Measurements from ENCODE around the gene AKAP13. TPM values are rescaled to one million over a fixed set of nuclear protein-coding genes. Genes with fewer than 3 reads are reported as not detected.
"Not testable (repeated sequence)": the region's sequence is repeated elsewhere in the genome, so short reads cannot be mapped to it uniquely, and the experiment has no call there.

The AKAP13 gene
- total RNA-seq, 1 experiment from 2014 or later, result 75.3 TPM

GRCh38 chr15:85785887-85786780 lies 405.7 kb downstream of the AKAP13 start:
- H3K9me3 ChIP-seq (replicated peaks), result no peaks in the 10 kb centered on the region
- H3K36me3 ChIP-seq, result no peaks in the 10 kb centered on the region
- no peak overlapping the region for H3K4me3 ChIP-seq
- DNase-seq, result no peak
- H3K27me3 ChIP-seq, result no peaks in the 10 kb centered on the region
- H3K27ac ChIP-seq, result no peak overlapping the region
- H3K4me1 ChIP-seq, result peaks cover 18% of the 10 kb centered on the region

GRCh38 chr15:85786781-85787114 lies 406.3 kb downstream of the AKAP13 start:
- DNase-seq, result no peak
- H3K4me1 ChIP-seq, result peaks cover 18% of the 10 kb centered on the region
- no peak overlapping the region for H3K27ac ChIP-seq
- no peaks in the 10 kb centered on the region for H3K36me3 ChIP-seq
- no peak overlapping the region for H3K4me3 ChIP-seq
- no peaks in the 10 kb centered on the region for H3K9me3 ChIP-seq (replicated peaks)
- H3K27me3 ChIP-seq, result no peaks in the 10 kb centered on the region

GRCh38 chr15:85788771-85789495 lies 408.5 kb downstream of the AKAP13 start:
- no peak for DNase-seq
- H3K9me3 ChIP-seq (replicated peaks), result no peaks in the 10 kb centered on the region
- no peak overlapping the region for H3K4me3 ChIP-seq
- H3K4me1 ChIP-seq, result peaks cover 18% of the 10 kb centered on the region
- H3K27ac ChIP-seq, result no peak overlapping the region
- H3K36me3 ChIP-seq, result no peaks in the 10 kb centered on the region
- H3K27me3 ChIP-seq, result no peaks in the 10 kb centered on the region

- DNase-seq, result no peak
- Histone ChIP-seq H3K4me3 (no peak overlapping the region), H3K9me3 (replicated peaks) (no peaks in the 10 kb centered on the region), H3K27ac (no peak overlapping the region), H3K36me3 (no peaks in the 10 kb centered on the region), H3K4me1 (peaks cover 18% of the 10 kb centered on the region), H3K27me3 (no peaks in the 10 kb centered on the region)
Observed at GRCh38 chr15:85789496-85789875, 409.1 kb downstream of the AKAP13 start.

GRCh38 chr15:85792102-85792731 lies 411.8 kb downstream of the AKAP13 start:
- Histone ChIP-seq H3K4me3 (no peak overlapping the region), H3K36me3 (no peaks in the 10 kb centered on the region)
- DNase-seq, result no peak

GRCh38 chr15:85792912-85793590 lies 412.6 kb downstream of the AKAP13 start:
- Histone ChIP-seq H3K36me3 (no peaks in the 10 kb centered on the region), H3K27ac (no peak overlapping the region), H3K9me3 (replicated peaks) (no peaks in the 10 kb centered on the region), H3K27me3 (no peaks in the 10 kb centered on the region), H3K4me1 (peaks cover 8% of the 10 kb centered on the region; the same call in 1 of the 2 replicates), H3K4me3 (peak overlapping the region; percentile 96)
- no peak for DNase-seq

More at GRCh38 chr15:85792102-85792731, 411.8 kb downstream of the AKAP13 start:
- Histone ChIP-seq H3K4me1 (peaks cover 8% of the 10 kb centered on the region; the same call in 1 of the 2 replicates), H3K9me3 (replicated peaks) (no peaks in the 10 kb centered on the region), H3K27me3 (no peaks in the 10 kb centered on the region), H3K27ac (no peak overlapping the region)

GRCh38 chr15:85793641-85794597 lies 413.5 kb downstream of the AKAP13 start:
- Histone ChIP-seq H3K4me3 (peak overlapping the region; percentile 96), H3K9me3 (replicated peaks) (no peaks in the 10 kb centered on the region), H3K4me1 (peaks cover 4% of the 10 kb centered on the region; the same call in 1 of the 2 replicates), H3K27ac (peak overlapping the region; percentile 62), H3K27me3 (no peaks in the 10 kb centered on the region), H3K36me3 (no peaks in the 10 kb centered on the region)
- DNase-seq, result peak; percentile 45 to 47

GRCh38 chr15:85794598-85795336 lies 414.4 kb downstream of the AKAP13 start, which contains the start of gene KLHL25:
Gene KLHL25, minus strand, starts transcription at chr15:85794925. Its CDS starts 25,115 bp downstream, at chr15:85769810.
- peak within 1 kb of the TSS; percentile 62 for H3K27ac ChIP-seq
- peak; percentile 94 to 96 for DNase-seq
- peaks cover 4% of the 10 kb centered on the region; the same call in 1 of the 2 replicates for H3K4me1 ChIP-seq
- H3K36me3 ChIP-seq, result no peaks in the 10 kb centered on the region
- no peaks in the 10 kb centered on the region for H3K9me3 ChIP-seq (replicated peaks)
- H3K4me3 ChIP-seq, result peak within 1 kb of the TSS; percentile 96
- H3K27me3 ChIP-seq, result no peaks in the 10 kb centered on the region

GRCh38 chr15:85795337-85796305 lies 415.2 kb downstream of the AKAP13 start:
- Histone ChIP-seq H3K4me1 (peaks cover 12% of the 10 kb centered on the region), H3K36me3 (no peaks in the 10 kb centered on the region), H3K27me3 (no peaks in the 10 kb centered on the region), H3K4me3 (peak overlapping the region; percentile 96), H3K27ac (no peak overlapping the region), H3K9me3 (replicated peaks) (no peaks in the 10 kb centered on the region)
- no peak for DNase-seq

- H3K4me3 ChIP-seq; H3K9me3 ChIP-seq (replicated peaks); H3K27ac ChIP-seq: not testable (repeated sequence)
Observed at GRCh38 chr15:85796371-85796770, 416.0 kb downstream of the AKAP13 start.

More at GRCh38 chr15:85796371-85796770, 416.0 kb downstream of the AKAP13 start:
- not testable (repeated sequence) for H3K36me3 ChIP-seq, H3K27me3 ChIP-seq, DNase-seq
- peaks cover 15% of the 10 kb centered on the region for H3K4me1 ChIP-seq

All from SJCRH30 (cell line).